Keratinocyte (primary cell): Measurements from ENCODE around the gene TMEM61. TPM values are rescaled to one million over a fixed set of nuclear protein-coding genes. Genes with fewer than 3 reads are reported as not detected.
A peak's percentile ranks its signal among the peaks of the same experiment; 100 is the strongest.

Experiments used
- DNase-seq: peaks from one replicate; pipeline ENCODE4 v3.0.0-alpha.2; 2011; ENCODE audit warnings: low read depth, missing footprints, low spot score
- FAIRE-seq: peaks from 2 replicates; lab custom pipeline; 2011; peaks lifted over from hg19 to GRCh38; lab: Jason Lieb, UNC
- H2AFZ ChIP-seq: 2 replicates; pipeline ENCODE4 v1.6.0; 2012; ENCODE audit warnings: low read length, control low read depth, inconsistent platforms; ENCODE audit not compliant: control insufficient read depth
- H3K27ac ChIP-seq: 2 replicates; pipeline ENCODE4 v1.5.1; 2011; ENCODE audit warnings: low read length; ENCODE audit not compliant: control insufficient read depth, insufficient read depth
- H3K27me3 ChIP-seq: 3 replicates; pipeline ENCODE4 v1.6.0; 2011; ENCODE audit warnings: low read length; ENCODE audit not compliant: control insufficient read depth, insufficient read depth; ENCODE audit errors: extremely low read depth
- H3K36me3 ChIP-seq, 2 experiments: 2 replicates in 1 of 2; 3 replicates in 1 of 2; pipeline ENCODE4 v1.5.1; 2011; ENCODE audit warnings: low read length in 2 of 2, mild to moderate bottlenecking in 1 of 2; ENCODE audit not compliant: control insufficient read depth in 2 of 2, insufficient read depth in 2 of 2; ENCODE audit errors: extremely low read depth in 1 of 2
- H3K4me1 ChIP-seq: 3 replicates; pipeline ENCODE4 v1.5.1; 2011; ENCODE audit warnings: low read length; ENCODE audit not compliant: control insufficient read depth, insufficient read depth; ENCODE audit errors: extremely low read depth
- H3K4me2 ChIP-seq: 3 replicates; pipeline ENCODE4 v1.6.0; 2011; ENCODE audit warnings: low read depth, low read length; ENCODE audit not compliant: control insufficient read depth, insufficient read depth; ENCODE audit errors: extremely low read depth
- H3K4me3 ChIP-seq, 3 experiments: fragments of 200-600 bp in 1 of 3; sonication (generic) in 1 of 3; 2 replicates in 2 of 3; 3 replicates in 1 of 3; pipeline ENCODE4 v1.5.1; 2011 to 2016; ENCODE audit warnings: low read length in 3 of 3, mild to moderate bottlenecking in 3 of 3, control low read depth in 2 of 3, inconsistent platforms in 1 of 3, low read depth in 1 of 3, mixed read lengths in 1 of 3, mixed run types in 1 of 3, moderate library complexity in 1 of 3; ENCODE audit not compliant: control insufficient read depth in 2 of 3, insufficient read depth in 2 of 3; ENCODE audit errors: extremely low read depth in 1 of 3
- H3K79me2 ChIP-seq: 2 replicates; pipeline ENCODE4 v1.6.0; 2012; ENCODE audit warnings: low read length; ENCODE audit not compliant: control insufficient read depth, insufficient read depth
- H3K9ac ChIP-seq: 3 replicates; pipeline ENCODE4 v1.6.0; 2011; ENCODE audit warnings: low read length; ENCODE audit not compliant: control insufficient read depth, insufficient read depth; ENCODE audit errors: extremely low read depth
- H3K9me1 ChIP-seq: 3 replicates; pipeline ENCODE4 v1.6.0; 2011; ENCODE audit warnings: low read length; ENCODE audit not compliant: control insufficient read depth, insufficient read depth; ENCODE audit errors: extremely low read depth
- H3K9me3 ChIP-seq: 2 replicates; pipeline ENCODE4 v1.5.1; 2012; ENCODE audit warnings: low read depth, low read length; ENCODE audit not compliant: control insufficient read depth
- H4K20me1 ChIP-seq: 3 replicates; pipeline ENCODE4 v1.6.0; 2011; ENCODE audit warnings: low read length; ENCODE audit not compliant: control insufficient read depth, insufficient read depth; ENCODE audit errors: extremely low read depth
- CTCF ChIP-seq, 3 experiments: IDR thresholded peaks in 1 of 3; conservative IDR thresholded peaks in 1 of 3; optimal IDR thresholded peaks in 1 of 3; 2 replicates in 2 of 3; 3 replicates in 1 of 3; pipeline versions ENCODE3 to v1.5.1; 2011; ENCODE audit warnings: low read length in 3 of 3, mild to moderate bottlenecking in 3 of 3, moderate library complexity in 2 of 3, control low read depth in 1 of 3, inconsistent platforms in 1 of 3; ENCODE audit not compliant: insufficient read depth in 2 of 3; ENCODE audit errors: extremely low read depth in 1 of 3
- EZH2 ChIP-seq: IDR thresholded peaks from one replicate; pipeline ENCODE4 v1.6.1; 2012; ENCODE audit warnings: inconsistent platforms, mild to moderate bottlenecking, low read length, moderate library complexity
- dilution Hi-C: fragments of 300-500 bp; cut with MboI; formaldehyde crosslinking; loops from one replicate; pipeline ENCODE4 v1.7.0; 2020; ENCODE audit warnings: low sequenced_read_pairs; ENCODE audit not compliant: extremely low pct_ligation_motif_present
- polyA plus RNA-seq, 5 experiments: library from polyadenylated mRNA; depleted of rRNA in 3 of 5; stranded (reverse) in 3 of 5; stranded (forward) in 1 of 5; unstranded in 1 of 5; fragments of >200 nt; gene quantifications; 1 replicate in 1 of 5; 2 replicates in 3 of 5; 3 replicates in 1 of 5; pipeline versions ENCODE4 v1.2.1 to v1.2.3, GENCODE V29; 2011 to 2012; ENCODE audit warnings: missing spikeins in 2 of 5, low read depth in 1 of 5, low replicate concordance in 1 of 5

The TMEM61 gene
- polyA plus RNA-seq, 1 donor (not counting 4 experiments of a cell fraction or from before 2014, with no cell fraction given), result 1.0 TPM

- no peaks in the 10 kb centered on the region for H4K20me1 ChIP-seq
- dilution Hi-C loops, result no loop called here
- peaks cover 15% of the 10 kb centered on the region for H3K4me1 ChIP-seq
Measured at GRCh38 chr1:54979327-54979891, 1.0 kb upstream of the TMEM61 start.

DNA sequence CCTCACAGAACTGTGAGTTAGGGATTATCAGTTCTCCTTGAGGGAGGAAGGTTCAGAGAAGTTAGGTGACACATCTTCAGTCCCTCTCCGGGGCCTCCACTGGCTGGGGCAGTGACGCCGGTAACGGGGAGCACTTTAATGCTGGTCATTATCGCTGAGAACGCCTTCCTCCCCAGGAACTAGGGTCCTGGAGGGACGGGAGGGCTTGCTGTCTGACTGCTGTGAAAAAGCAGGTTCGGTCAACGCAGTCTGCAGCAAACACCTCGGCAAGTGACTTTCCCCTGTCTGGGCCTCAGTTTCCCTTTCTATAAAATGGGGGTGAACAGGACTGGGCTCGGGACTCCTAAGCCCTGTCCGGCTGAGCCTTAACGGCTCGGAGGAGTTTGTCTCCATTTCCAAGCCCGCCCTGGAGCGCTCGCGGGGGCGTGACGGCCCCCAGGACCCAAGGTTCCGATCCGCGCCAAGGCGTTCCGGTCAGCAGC is 341 bp upstream of the TMEM61 start:
- Histone ChIP-seq H2AFZ (peak overlapping the region; percentile 55), H3K9me3 (no peaks in the 10 kb centered on the region), H3K4me3 (peak overlapping the region; percentile 44 to 60 (median 55)), H3K4me2 (peak overlapping the region; percentile 84), H4K20me1 (no peaks in the 10 kb centered on the region), H3K9me1 (no peaks in the 10 kb centered on the region), H3K9ac (peak overlapping the region; percentile 54), H3K36me3 (no peaks in the 10 kb centered on the region), H3K27ac (no peak overlapping the region), H3K4me1 (peaks cover 15% of the 10 kb centered on the region), H3K79me2 (no peaks in the 10 kb centered on the region), H3K27me3 (peaks cover 6% of the 10 kb centered on the region)
- TF ChIP-seq EZH2 (no peak), CTCF (optimal IDR thresholded peaks at IDR 0.05 in 1 of 3, IDR thresholded peaks at IDR 0.05 in 1 of 3, conservative IDR thresholded peaks at IDR 0.05 in 1 of 3; ENCODE audit: extremely low read depth in 1 of 3, insufficient read depth in 2 of 3, low read length in 3 of 3) (no peak)
- no peak for DNase-seq
- dilution Hi-C loops, result no loop called here
- FAIRE-seq, result no peak

More at GRCh38 chr1:54979327-54979891, 1.0 kb upstream of the TMEM61 start:
- H3K9ac ChIP-seq, result no peak overlapping the region
- H3K9me3 ChIP-seq, result no peaks in the 10 kb centered on the region
- no peak overlapping the region for H3K4me2 ChIP-seq
- H2AFZ ChIP-seq, result no peak overlapping the region
- TF ChIP-seq EZH2 (no peak), CTCF (optimal IDR thresholded peaks at IDR 0.05 in 1 of 3, IDR thresholded peaks at IDR 0.05 in 1 of 3, conservative IDR thresholded peaks at IDR 0.05 in 1 of 3; ENCODE audit: extremely low read depth in 1 of 3, insufficient read depth in 2 of 3, low read length in 3 of 3) (no peak)
- H3K79me2 ChIP-seq, result no peaks in the 10 kb centered on the region
- peaks cover 6% of the 10 kb centered on the region for H3K27me3 ChIP-seq
- no peak overlapping the region for H3K27ac ChIP-seq
- H3K9me1 ChIP-seq, result no peaks in the 10 kb centered on the region
- H3K4me3 ChIP-seq, result no peak overlapping the region
- DNase-seq, result no peak
- no peak for FAIRE-seq
- no peaks in the 10 kb centered on the region for H3K36me3 ChIP-seq
